GM10248 (cell line): Measurements from ENCODE around the gene ANTXRL.

Source experiments
- CTCF ChIA-PET: fragments of 300-600 bp; sonication (Branson Sonifier 250); formaldehyde crosslinking; extraction: SDS; loops from one replicate; lab custom pipeline; 2021; ENCODE audit warnings: antibody characterized with exemption; lab: Yijun Ruan, JAX
- POLR2A ChIA-PET: fragments of 350-650 bp; sonication (Branson Sonifier 250); formaldehyde crosslinking; extraction: SDS; loops from one replicate; lab custom pipeline; 2020; ENCODE audit warnings: antibody characterized with exemption; lab: Yijun Ruan, JAX
- DNase-seq: peaks from one replicate; pipeline ENCODE4 v3.0.0; 2012; ENCODE audit errors: extremely low spot score
- TF ChIP-seq, protein P1 (sequence below): IDR thresholded peaks from 2 replicates; pipeline ENCODE4 v1.5.1; 2012; ENCODE audit warnings: mild to moderate bottlenecking, low read depth; ENCODE audit errors: extremely low read depth, missing control alignments, control extremely low read depth

Gene ANTXRL

DNA sequence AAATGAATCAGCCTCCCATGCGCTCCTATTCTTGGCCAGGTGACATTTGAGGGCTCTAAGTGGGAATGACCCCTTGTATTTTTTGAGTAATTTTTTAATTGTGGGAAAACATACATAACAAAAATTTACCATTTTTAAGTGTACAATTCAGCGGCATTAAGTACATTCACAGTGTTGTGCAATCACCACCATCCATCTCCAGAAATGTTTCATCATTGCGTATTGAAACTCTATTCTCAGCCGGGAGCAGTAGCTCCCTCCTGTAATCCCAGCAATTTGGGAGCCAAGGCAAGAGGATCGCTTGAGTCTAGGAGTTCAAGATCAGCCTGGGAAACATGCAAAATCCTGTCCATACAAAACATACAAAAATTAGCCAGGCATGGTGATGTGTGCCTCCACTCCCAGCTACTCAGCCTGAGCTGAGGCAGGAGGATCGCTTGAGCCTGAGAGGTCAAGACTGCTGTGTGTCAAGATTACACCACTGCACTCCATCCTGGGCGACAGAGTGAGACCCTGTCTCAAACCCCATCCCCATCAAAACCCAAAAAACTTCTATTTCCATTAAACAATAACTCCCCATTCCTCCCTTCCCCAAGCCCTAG is 2.5 kb downstream of the ANTXRL start:
- no peak for DNase-seq
- TF ChIP-seq, protein P1, sequence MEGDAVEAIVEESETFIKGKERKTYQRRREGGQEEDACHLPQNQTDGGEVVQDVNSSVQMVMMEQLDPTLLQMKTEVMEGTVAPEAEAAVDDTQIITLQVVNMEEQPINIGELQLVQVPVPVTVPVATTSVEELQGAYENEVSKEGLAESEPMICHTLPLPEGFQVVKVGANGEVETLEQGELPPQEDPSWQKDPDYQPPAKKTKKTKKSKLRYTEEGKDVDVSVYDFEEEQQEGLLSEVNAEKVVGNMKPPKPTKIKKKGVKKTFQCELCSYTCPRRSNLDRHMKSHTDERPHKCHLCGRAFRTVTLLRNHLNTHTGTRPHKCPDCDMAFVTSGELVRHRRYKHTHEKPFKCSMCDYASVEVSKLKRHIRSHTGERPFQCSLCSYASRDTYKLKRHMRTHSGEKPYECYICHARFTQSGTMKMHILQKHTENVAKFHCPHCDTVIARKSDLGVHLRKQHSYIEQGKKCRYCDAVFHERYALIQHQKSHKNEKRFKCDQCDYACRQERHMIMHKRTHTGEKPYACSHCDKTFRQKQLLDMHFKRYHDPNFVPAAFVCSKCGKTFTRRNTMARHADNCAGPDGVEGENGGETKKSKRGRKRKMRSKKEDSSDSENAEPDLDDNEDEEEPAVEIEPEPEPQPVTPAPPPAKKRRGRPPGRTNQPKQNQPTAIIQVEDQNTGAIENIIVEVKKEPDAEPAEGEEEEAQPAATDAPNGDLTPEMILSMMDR = no peak
- CTCF ChIA-PET = no interaction called here
- POLR2A ChIA-PET = no interaction called here

DNA sequence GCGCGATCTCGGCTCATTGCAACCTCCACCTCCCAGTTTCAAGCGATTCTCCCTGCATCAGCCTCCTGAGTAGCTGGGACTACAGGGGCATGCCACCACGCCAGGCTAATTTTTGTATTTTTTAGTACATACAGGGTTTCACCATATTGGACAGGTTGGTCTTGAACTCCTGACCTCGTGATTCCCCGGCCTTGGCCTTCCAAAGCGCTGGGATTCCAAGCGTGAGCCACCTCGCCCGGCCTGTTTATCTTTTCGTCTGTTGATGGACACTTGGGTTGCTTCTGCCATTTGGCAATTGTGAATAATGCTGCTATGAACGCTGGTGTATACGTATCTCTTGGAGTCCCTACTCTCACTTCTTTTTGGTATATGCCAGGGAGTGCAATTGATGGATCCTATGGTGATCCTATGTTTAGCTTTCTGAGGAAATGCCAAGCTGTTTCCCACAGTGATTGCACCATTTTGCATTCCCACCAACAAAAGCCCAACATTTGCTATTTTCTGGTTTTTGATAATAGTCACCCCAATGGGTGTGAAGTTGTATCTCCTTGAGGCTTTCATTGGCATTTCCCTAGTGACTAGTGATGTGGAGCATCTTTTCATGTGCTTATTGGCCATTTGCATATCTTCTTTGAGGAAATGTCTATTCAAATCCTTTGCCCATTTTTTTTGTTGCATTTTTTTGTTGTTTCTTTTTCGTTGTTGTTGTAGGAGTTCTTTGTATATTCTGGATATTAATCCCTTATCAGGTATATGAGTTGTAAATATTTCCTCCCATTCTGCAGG is 3.5 kb downstream of the ANTXRL start:
- CTCF ChIA-PET = interaction anchor here (1.1 to 1.4 kb wide), 2 partner anchors 11 to 20 kb away, joined by 4 read pairs; no protein-coding TSS in a partner anchor
- DNase-seq = no peak
- POLR2A ChIA-PET = no interaction called here
- TF ChIP-seq, protein P1 = no peak

DNA sequence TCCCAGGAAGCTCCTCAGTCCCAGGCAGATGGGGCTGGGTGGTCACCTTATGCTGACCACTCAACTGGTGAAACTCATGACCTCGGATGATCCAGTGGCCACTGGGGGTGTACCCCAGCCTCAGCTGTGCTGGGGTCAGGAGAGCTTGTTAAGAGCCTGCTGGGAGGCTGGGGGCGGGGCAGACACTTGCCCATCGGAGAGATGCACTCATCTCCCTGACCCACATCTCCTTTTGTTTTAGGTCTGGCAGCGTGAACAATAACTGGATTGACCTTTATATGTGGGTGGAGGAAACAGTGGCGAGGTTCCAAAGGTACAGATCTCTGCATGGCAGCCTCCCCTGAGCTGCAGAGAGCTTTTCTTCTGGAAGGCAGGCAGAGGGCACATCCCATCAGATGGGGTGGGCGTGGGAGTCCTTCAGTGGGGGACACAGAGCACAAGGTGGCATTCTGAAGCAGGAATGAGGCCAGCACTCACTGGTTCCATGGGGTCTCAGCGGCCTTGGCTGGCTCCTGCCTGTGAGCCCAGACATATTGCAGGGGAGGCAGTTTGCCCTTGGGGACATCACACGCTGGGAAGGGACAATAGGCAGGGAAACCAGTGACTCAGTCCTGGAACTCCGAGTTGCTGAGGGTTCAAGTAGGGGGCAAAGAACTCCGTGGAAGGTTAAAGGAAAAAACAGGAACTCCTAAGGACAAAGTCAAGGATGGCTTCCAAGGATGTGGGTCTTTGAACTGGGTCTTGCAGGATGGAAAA is 5.2 kb downstream of the ANTXRL start:
- ChIA-PET CTCF (interaction anchor here (1.4 kb wide), 1 partner anchor 9 kb away, joined by 4 read pairs; no protein-coding TSS in a partner anchor), POLR2A (no interaction called here)
- DNase-seq = no peak
- TF ChIP-seq, protein P1 = no peak

DNA sequence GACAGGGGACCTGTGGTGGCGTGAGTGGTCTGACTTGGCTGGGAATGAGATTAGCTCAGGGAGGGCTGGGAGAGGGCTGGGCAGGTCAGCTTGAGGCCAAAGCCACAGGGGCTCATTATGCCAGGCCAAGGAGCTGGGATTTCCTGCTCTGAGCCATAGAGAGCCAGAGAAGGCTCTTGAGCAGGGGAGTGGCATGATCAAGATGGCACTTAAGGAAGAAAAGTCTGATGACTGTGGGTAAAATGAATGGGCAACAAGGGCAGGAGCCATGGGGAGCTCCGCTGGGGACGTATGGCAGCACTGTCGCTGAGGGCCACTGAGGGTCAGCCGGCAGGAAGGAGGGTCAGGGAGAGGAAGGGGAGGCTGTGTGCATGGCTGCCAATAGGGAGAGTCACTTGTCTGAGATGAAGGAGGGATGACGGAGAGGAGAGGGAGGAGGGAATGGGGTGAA is 5.8 kb downstream of the ANTXRL start:
- TF ChIP-seq, protein P1 = no peak
- POLR2A ChIA-PET = no interaction called here
- CTCF ChIA-PET = no interaction called here
- no peak for DNase-seq

DNA sequence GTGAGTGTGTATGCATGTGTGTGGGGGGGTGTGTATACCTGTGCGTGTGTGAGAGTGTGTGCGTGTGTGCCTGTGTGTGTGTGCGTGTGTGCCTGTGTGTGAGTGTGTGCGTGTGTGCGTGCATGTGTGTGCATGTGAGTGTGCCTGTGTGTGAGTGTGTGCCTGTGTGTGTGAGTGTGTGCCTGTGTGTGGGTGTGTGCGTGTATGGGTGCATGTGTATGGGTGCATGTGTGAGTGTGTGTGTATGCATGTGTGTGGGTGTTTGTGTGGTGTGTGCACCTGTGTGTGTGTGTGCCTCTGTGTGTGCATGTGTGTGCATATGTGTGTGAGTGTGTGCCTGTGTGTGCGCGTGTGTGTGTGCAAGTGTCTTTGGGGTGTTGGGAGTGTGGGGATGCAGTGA is 6.4 kb downstream of the ANTXRL start:
- POLR2A ChIA-PET = no interaction called here
- CTCF ChIA-PET = no interaction called here

More for the DNA sequence above, 6.4 kb downstream of the ANTXRL start:
- TF ChIP-seq, protein P1 = no peak
- no peak for DNase-seq
